HepG2 (cell line): ENCODE data around the gene CMIP. TPM values are rescaled to one million over a fixed set of nuclear protein-coding genes. Genes with fewer than 3 reads are reported as not detected.

ENCODE experiments used
- CBX5 ChIP-seq: sonication (generic); formaldehyde crosslinking; IDR thresholded peaks from 2 replicates; pipeline ENCODE4 v1.4.0; 2020; ENCODE audit warnings: missing genetic modification reagents, borderline replicate concordance
- FLYWCH1 ChIP-seq: sonication (generic); formaldehyde crosslinking; IDR thresholded peaks from 2 replicates; pipeline ENCODE4 v1.8.1; 2023; ENCODE audit warnings: mild to moderate bottlenecking, missing genetic modification reagents
- GATAD2A ChIP-seq: IDR thresholded peaks from 2 replicates; pipeline ENCODE4 v1.6.1; 2016
- GMEB2 ChIP-seq: IDR thresholded peaks from 2 replicates; pipeline ENCODE4 v1.6.1; 2016; ENCODE audit warnings: missing biosample characterization, missing genetic modification reagents, low read depth
- HNRNPL ChIP-seq: fragments of 200-400 bp; formaldehyde crosslinking; IDR thresholded peaks from 2 replicates; pipeline ENCODE4 v1.6.1; 2017; ENCODE audit warnings: mild to moderate bottlenecking, low read depth, low read length
- KLF16 ChIP-seq, 2 experiments: sonication (generic) in 1 of 2; formaldehyde crosslinking in 1 of 2; IDR thresholded peaks; 2 replicates each; pipeline versions ENCODE4 v1.6.1 to v1.8.0; 2016 to 2023; ENCODE audit warnings: missing genetic modification reagents in 2 of 2, missing compliant biosample characterization in 1 of 2
- MBD4 ChIP-seq: IDR thresholded peaks from 2 replicates; pipeline ENCODE4 v1.6.1; 2012; ENCODE audit warnings: low read length, inconsistent platforms, borderline replicate concordance
- MED1 ChIP-seq: sonication (generic); formaldehyde crosslinking; IDR thresholded peaks from 2 replicates; pipeline ENCODE4 v1.4.0; 2020; ENCODE audit warnings: missing genetic modification reagents
- MIXL1 ChIP-seq: IDR thresholded peaks from 2 replicates; pipeline ENCODE4 v1.6.1; 2016
- NKX3-1 ChIP-seq: sonication (generic); formaldehyde crosslinking; IDR thresholded peaks from 2 replicates; pipeline ENCODE4 v1.5.0; 2020; ENCODE audit warnings: missing genetic modification reagents
- SIX1 ChIP-seq: sonication (generic); formaldehyde crosslinking; IDR thresholded peaks from 2 replicates; pipeline ENCODE4 v1.4.0; 2020; ENCODE audit warnings: missing genetic modification reagents, borderline replicate concordance
- TERF1 ChIP-seq: sonication (generic); formaldehyde crosslinking; IDR thresholded peaks from 2 replicates; pipeline ENCODE4 v1.8.0; 2022; ENCODE audit warnings: mild to moderate bottlenecking, missing genetic modification reagents, moderate library complexity
- TFAP4 ChIP-seq: sonication (generic); IDR thresholded peaks from 2 replicates; pipeline ENCODE4 v1.6.1; 2016; ENCODE audit warnings: low read depth, borderline replicate concordance
- ZBTB34 ChIP-seq: sonication (generic); formaldehyde crosslinking; IDR thresholded peaks from 2 replicates; pipeline ENCODE4 v1.8.0; 2022; ENCODE audit warnings: mild to moderate bottlenecking, missing genetic modification reagents
- ZBTB49 ChIP-seq: sonication (generic); formaldehyde crosslinking; IDR thresholded peaks from 2 replicates; pipeline ENCODE4 v1.4.0; 2020; ENCODE audit warnings: missing genetic modification reagents, borderline replicate concordance
- ZFP36 ChIP-seq: fragments of 150-350 bp; IDR thresholded peaks from 2 replicates; pipeline ENCODE4 v1.6.1; 2018; ENCODE audit warnings: borderline replicate concordance, low read length, low read depth; ENCODE audit not compliant: partially characterized antibody
- ZFP90 ChIP-seq: sonication (generic); formaldehyde crosslinking; IDR thresholded peaks from 2 replicates; pipeline ENCODE4 v1.8.0; 2022; ENCODE audit warnings: missing genetic modification reagents, mild to moderate bottlenecking, inconsistent platforms, borderline replicate concordance
- ZKSCAN5 ChIP-seq: sonication (generic); formaldehyde crosslinking; IDR thresholded peaks from 2 replicates; pipeline ENCODE4 v1.5.1; 2020; ENCODE audit warnings: mild to moderate bottlenecking, missing genetic modification reagents
- ZNF382 ChIP-seq: sonication (generic); formaldehyde crosslinking; IDR thresholded peaks from 2 replicates; pipeline ENCODE4 v1.5.0; 2020; ENCODE audit warnings: missing genetic modification reagents, mild to moderate bottlenecking, borderline replicate concordance
- ZNF510 ChIP-seq: sonication (generic); formaldehyde crosslinking; IDR thresholded peaks from 2 replicates; pipeline ENCODE4 v1.4.0; 2020; ENCODE audit warnings: low read depth, mild to moderate bottlenecking, missing genetic modification reagents
- ZNF550 ChIP-seq: sonication (generic); formaldehyde crosslinking; IDR thresholded peaks from 2 replicates; pipeline ENCODE4 v1.4.0; 2020; ENCODE audit warnings: mild to moderate bottlenecking, missing genetic modification reagents, borderline replicate concordance
- ZNF713 ChIP-seq: sonication (generic); formaldehyde crosslinking; IDR thresholded peaks from 2 replicates; pipeline ENCODE4 v1.4.0; 2020; ENCODE audit warnings: mild to moderate bottlenecking, missing genetic modification reagents
- ZNF746 ChIP-seq: sonication (generic); formaldehyde crosslinking; IDR thresholded peaks from 2 replicates; pipeline ENCODE4 v1.8.0; 2022; ENCODE audit warnings: mild to moderate bottlenecking, missing genetic modification reagents
- ZNF766 ChIP-seq: sonication (generic); formaldehyde crosslinking; IDR thresholded peaks from 2 replicates; pipeline ENCODE4 v1.5.0; 2020; ENCODE audit warnings: missing genetic modification reagents, borderline replicate concordance
- ZNF792 ChIP-seq: IDR thresholded peaks from 2 replicates; pipeline ENCODE4 v1.6.1; 2016
- polyA plus RNA-seq, 8 experiments: library from polyadenylated mRNA; depleted of rRNA in 3 of 8; stranded (reverse) in 7 of 8; unstranded in 1 of 8; fragments of >200 nt; fragmentation: Illumina TruSeq in 4 of 8; extraction: Trizol in 4 of 8; gene quantifications; 2 replicates each; pipeline versions ENCODE4 v1.2.1 to v1.2.3, GENCODE V29; 2011 to 2016; ENCODE audit warnings: low read depth in 4 of 8, missing spikeins in 1 of 8, mixed read lengths in 1 of 8; ENCODE audit not compliant: insufficient read depth in 1 of 8
- total RNA-seq, 5 experiments: library from RNA; depleted of rRNA; stranded (reverse); fragments of >200 nt; fragmentation: Illumina TruSeq; extraction: Trizol; gene quantifications; 2 replicates each; pipeline ENCODE4 v1.2.3, GENCODE V29; 2016; ENCODE audit warnings: low read depth in 1 of 5

CMIP gene
- total and polyA plus RNA-seq, 2 of the 13 experiments (the other 11 are each of a cell fraction or from before 2014, with no cell fraction given), result 10.9 to 18.1 TPM

GRCh38 chr16:81405702-81406113 is 38.9 kb upstream of the CMIP start (continued):
- TF ChIP-seq KLF16 (CRISPR knock-in tag; IDR thresholded peaks at IDR 0.05) (no peak), FLYWCH1 (CRISPR knock-in tag) (no peak), ZNF550 (no peak), ZKSCAN5 (CRISPR knock-in tag) (no peak), GATAD2A (peak; percentile 57), ZNF746 (no peak), ZFP36 (no peak), ZNF382 (no peak), MED1 (CRISPR knock-in tag) (0 out of 2 replicates have a peak, but pooled peaks have one; percentile 37), ZNF766 (CRISPR knock-in tag) (peak; percentile 31; the same call in 1 of the 2 replicates), GMEB2 (no peak), TERF1 (CRISPR knock-in tag) (no peak), MBD4 (no peak), NKX3-1 (CRISPR knock-in tag) (no peak), HNRNPL (no peak), ZFP90 (CRISPR knock-in tag) (peak; percentile 67; the same call in 1 of the 2 replicates), TFAP4 (peak; percentile 68; the same call in 1 of the 2 replicates), ZBTB34 (CRISPR knock-in tag) (no peak), MIXL1 (CRISPR knock-in tag) (0 out of 2 replicates have a peak, but pooled peaks have one; percentile 37), ZNF713 (no peak), ZBTB49 (no peak), SIX1 (CRISPR knock-in tag) (no peak), CBX5 (CRISPR knock-in tag) (peak; percentile 78; the same call in 1 of the 2 replicates), ZNF510 (CRISPR knock-in tag) (no peak), ZNF792 (CRISPR knock-in tag) (no peak)
